HG02798 (cell line): ENCODE measurements around the gene ZBTB7C.

Source experiments
- ATAC-seq: cut with Tn5 transposase; IDR thresholded peaks from one replicate; pipeline ENCODE4 v1.9.1; 2021; ENCODE audit warnings: mild to moderate bottlenecking; ENCODE audit not compliant: unreplicated experiment, poor library complexity

Gene ZBTB7C

GRCh38 chr18:48021273-48021914, 387.8 kb downstream of the ZBTB7C start:
- ATAC-seq, result no peak

DNA sequence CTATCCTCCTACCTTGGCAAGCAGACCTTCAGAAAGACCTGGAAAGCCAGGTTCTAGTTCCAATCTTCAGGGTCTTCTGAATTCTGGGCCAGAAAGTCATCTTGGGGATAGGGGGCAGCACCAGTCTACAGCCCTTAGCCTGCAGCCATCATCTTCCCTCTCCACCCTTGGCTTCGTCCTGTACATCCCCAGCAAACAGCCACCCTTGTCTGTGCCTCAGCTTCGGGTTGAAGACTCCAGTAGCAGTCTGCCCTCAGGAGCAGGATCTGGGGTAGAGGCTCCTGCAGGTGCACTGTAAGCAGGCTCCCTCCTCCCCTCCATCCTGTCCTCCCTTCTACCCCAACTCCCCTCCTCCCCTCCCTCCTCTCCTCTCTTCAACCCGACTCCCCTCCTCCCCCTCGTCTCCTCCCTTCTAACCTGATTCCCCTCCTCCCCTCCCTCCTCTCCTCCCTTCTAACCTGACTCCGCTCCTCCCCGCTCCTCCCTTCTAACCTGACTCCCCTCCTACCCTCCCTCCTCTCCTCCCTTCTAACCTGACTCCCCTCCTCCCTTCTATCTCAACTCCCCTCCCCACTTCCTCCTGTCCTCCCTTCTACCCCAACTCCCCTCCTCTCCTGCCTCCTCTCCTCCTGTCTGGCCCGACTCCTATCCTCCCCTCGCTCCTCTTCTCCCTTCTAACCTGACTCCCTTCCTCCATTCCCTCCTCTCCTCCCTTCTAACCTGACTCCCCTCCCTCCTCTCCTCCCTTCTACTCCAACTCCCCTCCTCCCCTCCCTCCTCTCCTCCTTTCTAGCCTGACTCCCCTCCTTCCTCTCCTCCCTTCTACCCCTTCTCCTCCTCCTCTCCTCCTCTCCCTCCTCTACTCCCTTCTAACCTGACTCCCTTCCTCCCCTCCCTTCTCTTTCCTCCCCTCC, 388.6 kb downstream of the ZBTB7C start:
- no peak for ATAC-seq

GRCh38 chr18:48019557-48020325, 389.4 kb downstream of the ZBTB7C start:
- ATAC-seq, result no peak

- ATAC-seq, result no peak
Observed at GRCh38 chr18:48018851-48019250, 390.3 kb downstream of the ZBTB7C start.

GRCh38 chr18:48017635-48018034, 391.5 kb downstream of the ZBTB7C start:
- ATAC-seq, result no peak

GRCh38 chr18:48013162-48013561, 396.0 kb downstream of the ZBTB7C start:
- no peak for ATAC-seq

DNA sequence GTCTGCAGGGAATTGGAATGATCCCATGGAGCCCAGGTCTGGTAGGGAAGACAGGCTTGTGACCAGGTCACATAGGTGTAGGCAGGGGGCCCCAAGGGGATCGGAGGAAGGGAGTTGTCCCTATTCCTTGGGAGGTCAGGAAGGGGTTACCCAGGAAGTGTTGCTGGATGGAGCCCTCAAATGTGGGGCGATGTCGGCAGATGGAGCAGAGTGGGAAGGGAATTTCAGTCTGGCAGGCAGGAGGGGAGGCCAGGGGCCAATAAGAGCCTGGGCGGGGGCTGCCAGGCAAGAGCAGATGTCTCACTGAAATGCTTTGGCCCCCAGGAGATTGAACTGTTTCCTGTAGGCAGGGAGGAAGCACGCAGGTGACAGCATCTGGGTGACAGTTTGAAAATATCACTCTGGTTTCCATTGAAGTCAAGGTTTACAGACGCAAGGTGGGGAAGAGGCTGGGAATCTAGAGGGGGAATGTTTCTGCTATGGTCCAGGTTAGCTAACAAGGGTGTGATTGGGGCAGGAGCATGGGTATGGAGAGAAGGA, 397.2 kb downstream of the ZBTB7C start:
- ATAC-seq, result no peak

GRCh38 chr18:48010264-48010663, 398.9 kb downstream of the ZBTB7C start:
- no peak for ATAC-seq

- no peak for ATAC-seq
Observed at GRCh38 chr18:48009116-48009745, 400.0 kb downstream of the ZBTB7C start.

DNA sequence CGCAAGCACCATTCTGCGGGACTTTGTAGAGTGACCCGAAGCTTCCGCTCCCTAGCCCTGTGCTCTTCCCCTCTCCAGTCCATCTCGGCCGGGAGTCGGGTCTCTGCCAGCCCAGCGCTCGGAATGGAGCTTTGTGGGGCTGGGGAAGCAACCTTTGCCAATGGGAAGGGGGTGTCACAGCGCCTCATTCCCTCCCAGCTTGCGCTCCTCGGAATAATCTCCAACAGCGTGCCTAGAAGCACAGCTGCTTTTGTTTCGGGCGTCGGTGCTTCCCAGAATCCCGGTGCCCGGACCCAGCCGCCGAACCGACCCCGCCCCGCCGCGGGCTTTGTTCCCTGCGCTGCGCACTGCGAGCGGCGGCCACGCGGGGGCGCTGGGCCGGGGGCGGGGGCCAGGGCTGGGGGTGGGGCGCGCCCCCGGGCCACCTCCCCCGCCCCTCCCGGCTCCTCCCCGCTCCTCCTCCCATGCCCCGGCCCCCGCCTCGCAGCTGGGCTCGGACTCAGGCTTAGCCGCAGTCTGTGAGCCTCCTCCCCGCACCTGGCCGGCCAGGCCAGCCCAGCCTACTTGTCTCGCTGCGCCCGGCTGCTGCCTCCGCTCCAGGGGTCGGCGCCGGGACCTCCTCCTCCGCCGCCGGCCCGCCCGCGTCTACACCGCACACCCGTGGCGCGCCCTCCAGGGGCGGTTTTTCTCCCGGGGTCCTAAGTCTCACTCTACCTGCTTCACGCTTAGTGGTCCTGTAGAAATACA, 401.1 kb downstream of the ZBTB7C start:
- ATAC-seq, result peak; percentile 88

DNA sequence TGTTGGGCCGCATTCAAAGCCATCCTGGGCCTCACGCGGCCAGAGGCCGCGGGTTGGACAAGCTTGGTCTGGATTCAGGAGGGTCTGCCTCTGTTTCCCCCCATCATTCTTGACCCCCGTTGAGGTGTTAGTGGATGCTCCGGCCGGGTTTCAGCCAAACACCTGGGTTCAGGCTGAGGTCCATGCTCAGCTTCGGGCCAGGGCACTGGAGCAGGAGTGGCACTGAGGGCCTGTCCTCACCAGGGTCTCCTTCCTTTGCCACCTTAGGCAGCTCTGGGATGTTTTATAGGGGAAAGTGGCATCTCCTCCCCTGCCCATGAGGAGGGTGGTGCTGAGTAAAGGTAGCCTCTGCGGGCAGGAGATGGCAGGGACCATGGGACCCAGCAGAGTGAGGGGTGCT, 401.8 kb downstream of the ZBTB7C start:
- ATAC-seq, result no peak

GRCh38 chr18:48006415-48007175, 402.6 kb downstream of the ZBTB7C start:
- ATAC-seq, result no peak

DNA sequence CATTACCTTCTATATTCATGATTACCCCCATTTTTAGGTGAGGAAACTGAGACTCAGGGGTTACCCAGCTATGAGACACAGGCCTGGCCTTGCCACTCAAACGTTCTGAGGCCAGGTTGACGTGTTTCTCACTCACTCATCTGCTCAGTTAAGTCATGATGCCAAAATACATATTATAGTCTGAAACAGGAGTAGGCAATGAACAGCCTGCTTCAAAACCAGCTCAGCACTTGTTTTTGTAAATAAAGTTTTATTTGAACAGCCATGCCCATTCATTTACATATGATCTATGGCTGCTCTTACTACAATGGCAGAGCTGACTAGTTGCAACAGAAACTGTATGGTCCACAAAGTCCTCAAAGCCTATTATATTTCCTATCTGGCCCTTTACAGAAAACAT, 404.6 kb downstream of the ZBTB7C start:
- ATAC-seq, result no peak

- ATAC-seq, result no peak
Observed at GRCh38 chr18:48003426-48004349, 405.5 kb downstream of the ZBTB7C start.

DNA sequence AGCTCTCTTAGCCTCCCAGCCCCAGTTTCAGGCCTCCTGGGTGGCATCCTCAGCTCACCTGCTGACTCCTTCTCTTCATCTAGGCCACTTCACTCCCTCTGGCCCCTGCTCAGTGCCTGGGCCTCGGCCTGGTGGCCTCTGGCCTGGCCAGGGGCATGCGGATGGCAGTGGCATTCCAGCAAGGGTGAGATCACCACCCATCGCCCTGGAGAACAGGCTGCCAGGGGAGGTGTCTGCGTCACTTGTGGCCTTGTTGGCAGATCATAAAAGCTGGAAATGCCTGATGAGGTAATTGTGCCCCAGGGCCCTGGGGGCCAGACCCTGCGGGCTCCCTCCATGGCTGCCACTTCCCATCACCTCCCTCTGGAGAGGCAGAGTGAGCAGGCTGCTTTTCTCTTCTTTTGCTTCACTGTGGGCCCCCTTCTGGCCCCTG, 406.2 kb downstream of the ZBTB7C start:
- no peak for ATAC-seq

DNA sequence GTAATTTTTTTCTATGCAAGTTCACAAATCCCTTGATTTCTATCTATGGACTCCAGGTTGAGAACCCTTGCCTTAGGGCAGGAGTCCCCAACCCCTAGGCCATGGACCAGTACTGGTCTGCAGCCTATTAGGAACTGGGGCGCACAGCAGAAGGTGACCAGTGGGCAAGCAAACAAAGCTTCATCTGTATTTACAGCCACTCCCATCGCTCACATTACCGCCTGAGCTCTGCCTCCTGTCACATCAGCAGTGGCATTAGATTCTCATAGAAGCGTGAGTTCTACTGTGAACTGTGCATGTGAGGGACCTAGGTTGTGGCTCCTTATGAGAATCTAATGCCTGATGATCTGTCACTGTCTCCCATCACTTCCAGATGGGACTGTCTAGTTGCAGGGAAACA, 408.5 kb downstream of the ZBTB7C start:
- no peak for ATAC-seq

- no peak for ATAC-seq
Observed at GRCh38 chr18:47999801-48000248, 409.4 kb downstream of the ZBTB7C start.

DNA sequence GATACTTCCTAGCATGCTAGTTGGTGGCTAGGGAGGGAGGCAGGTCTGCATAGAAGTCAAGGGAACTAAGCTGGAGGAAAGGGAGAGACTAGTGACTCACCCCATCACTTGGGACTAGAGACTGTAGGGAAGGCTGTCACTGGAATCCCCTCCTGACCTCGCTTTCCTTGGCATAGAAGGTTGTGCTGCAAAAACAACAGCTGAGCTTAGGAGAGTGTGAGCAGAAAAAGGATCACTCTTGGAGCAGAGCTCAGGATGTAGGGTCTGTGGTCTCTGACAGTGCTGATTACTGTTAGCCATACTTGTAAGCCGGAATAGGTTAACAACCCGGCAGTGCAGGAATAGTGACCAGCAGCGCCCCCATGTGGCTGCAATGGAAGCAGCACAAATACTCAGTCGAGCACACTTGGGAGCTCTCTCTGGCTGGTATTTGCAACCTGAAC, 411.8 kb downstream of the ZBTB7C start:
- ATAC-seq, result no peak
